22Rv1 (cell line): Measurements from ENCODE around the gene ZNF776.
"Not testable (repeated sequence)": the region's sequence is repeated elsewhere in the genome, so short reads cannot be mapped to it uniquely, and the experiment has no call there.

Source experiments
- H3K27ac ChIP-seq: fragments of 450-650 bp; 2 replicates; pipeline ENCODE4 v1.5.1; 2017
- CTCF ChIP-seq: fragments of 450-650 bp; IDR thresholded peaks from 2 replicates; pipeline ENCODE4 v1.5.1; 2017; ENCODE audit warnings: mild to moderate bottlenecking
- ZFX ChIP-seq: fragments of 450-650 bp; IDR thresholded peaks from 2 replicates; pipeline ENCODE4 v1.6.1; 2017; ENCODE audit warnings: antibody characterized with exemption, borderline replicate concordance

ZNF776 gene

GRCh38 chr19:57779220-57779845, 32.7 kb downstream of the ZNF776 start:
- no peak for TF ChIP-seq ZFX
- no peak for TF ChIP-seq CTCF
- H3K27ac ChIP-seq = no peak overlapping the region

GRCh38 chr19:57786286-57786685, 39.7 kb downstream of the ZNF776 start:
- TF ChIP-seq ZFX (no peak), CTCF (no peak)

GRCh38 chr19:57786906-57787305, 40.3 kb downstream of the ZNF776 start:
- TF ChIP-seq CTCF = no peak
- no peak for TF ChIP-seq ZFX
- no peak overlapping the region for H3K27ac ChIP-seq

More at GRCh38 chr19:57786286-57786685, 39.7 kb downstream of the ZNF776 start:
- no peak overlapping the region for H3K27ac ChIP-seq

- TF ChIP-seq CTCF = no peak
- TF ChIP-seq ZFX = no peak
- H3K27ac ChIP-seq = no peak overlapping the region
Measured at GRCh38 chr19:57788114-57788692, 41.6 kb downstream of the ZNF776 start.

- H3K27ac ChIP-seq = no peak overlapping the region
- TF ChIP-seq ZFX (no peak), CTCF (no peak)
Measured at GRCh38 chr19:57789288-57789687, 42.7 kb downstream of the ZNF776 start.

- H3K27ac ChIP-seq = not testable (repeated sequence)
Measured at GRCh38 chr19:57796580-57796979, 50.0 kb downstream of the ZNF776 start.

GRCh38 chr19:57800696-57801095, 54.1 kb downstream of the ZNF776 start:
- TF ChIP-seq ZFX (no peak), CTCF (no peak)
- peak overlapping the region; percentile 86 for H3K27ac ChIP-seq

GRCh38 chr19:57802269-57802668, 55.7 kb downstream of the ZNF776 start:
- TF ChIP-seq ZFX (no peak), CTCF (no peak)
- peak overlapping the region; percentile 86; the same call in 1 of the 2 replicates for H3K27ac ChIP-seq
